GM19023 (cell line): ENCODE results near the gene EPB41L2.

ENCODE experiments used
- ATAC-seq: cut with Tn5 transposase; IDR thresholded peaks from one replicate; pipeline ENCODE4 v1.9.1; 2021; ENCODE audit warnings: mild to moderate bottlenecking, moderate library complexity; ENCODE audit not compliant: unreplicated experiment

The EPB41L2 gene

DNA sequence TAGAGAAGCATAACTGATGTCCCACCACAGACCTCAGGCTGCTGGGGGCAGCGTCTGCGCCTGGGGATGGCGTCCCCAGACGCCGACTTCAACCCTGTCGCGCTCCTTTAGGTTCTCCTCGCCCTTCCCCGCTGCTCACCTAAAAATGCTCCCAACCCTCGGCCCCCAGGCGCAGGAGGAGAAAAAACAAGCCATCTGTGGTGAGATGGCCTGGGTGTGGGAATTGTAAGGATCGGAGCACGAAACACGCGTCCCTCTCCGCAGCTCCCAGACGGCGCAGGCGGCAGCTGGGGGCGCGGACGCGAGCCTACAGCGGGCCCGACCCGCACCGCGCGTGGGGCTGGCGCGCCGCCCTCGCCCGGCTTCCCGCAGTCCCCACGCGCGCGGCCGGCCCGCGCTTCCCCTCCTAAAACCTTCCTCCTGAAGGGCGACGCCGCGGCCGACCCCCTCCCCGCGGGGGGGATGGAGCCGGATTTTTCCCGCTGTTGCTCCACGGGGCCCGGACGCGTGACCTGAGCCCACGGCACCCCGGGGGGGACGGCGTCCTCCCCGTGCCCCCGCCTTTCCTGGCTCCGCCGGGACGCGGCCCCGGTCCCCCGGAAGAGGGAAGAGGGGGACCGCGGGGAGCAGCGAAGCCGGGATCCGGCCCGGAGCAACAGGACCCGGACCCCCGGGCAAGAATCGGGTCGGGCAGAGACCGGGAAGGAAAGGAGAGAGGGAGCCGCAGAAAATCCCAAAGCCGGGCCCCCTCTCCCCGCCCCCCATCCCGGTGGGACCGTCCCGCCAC is 611 bp downstream of the EPB41L2 start:
- peak; percentile 20 for ATAC-seq

DNA sequence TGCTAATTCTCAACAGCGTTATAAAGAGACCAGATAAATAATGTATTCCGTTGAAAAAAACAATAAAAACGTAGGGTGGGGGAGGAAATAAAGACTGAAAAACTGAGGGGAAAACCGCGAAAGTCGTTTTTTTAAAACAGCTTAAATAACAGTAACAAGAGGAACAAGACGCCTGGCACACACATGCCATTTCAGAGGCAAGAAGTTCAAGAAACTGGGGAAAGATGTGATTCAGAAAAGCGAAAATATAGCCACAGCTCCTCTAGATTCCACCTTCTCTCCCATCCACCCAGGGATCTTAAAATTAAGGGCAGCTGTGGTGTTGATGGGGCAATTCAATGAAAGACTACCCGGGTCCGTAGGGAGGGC is 1.3 kb downstream of the EPB41L2 start:
- ATAC-seq, result no peak

DNA sequence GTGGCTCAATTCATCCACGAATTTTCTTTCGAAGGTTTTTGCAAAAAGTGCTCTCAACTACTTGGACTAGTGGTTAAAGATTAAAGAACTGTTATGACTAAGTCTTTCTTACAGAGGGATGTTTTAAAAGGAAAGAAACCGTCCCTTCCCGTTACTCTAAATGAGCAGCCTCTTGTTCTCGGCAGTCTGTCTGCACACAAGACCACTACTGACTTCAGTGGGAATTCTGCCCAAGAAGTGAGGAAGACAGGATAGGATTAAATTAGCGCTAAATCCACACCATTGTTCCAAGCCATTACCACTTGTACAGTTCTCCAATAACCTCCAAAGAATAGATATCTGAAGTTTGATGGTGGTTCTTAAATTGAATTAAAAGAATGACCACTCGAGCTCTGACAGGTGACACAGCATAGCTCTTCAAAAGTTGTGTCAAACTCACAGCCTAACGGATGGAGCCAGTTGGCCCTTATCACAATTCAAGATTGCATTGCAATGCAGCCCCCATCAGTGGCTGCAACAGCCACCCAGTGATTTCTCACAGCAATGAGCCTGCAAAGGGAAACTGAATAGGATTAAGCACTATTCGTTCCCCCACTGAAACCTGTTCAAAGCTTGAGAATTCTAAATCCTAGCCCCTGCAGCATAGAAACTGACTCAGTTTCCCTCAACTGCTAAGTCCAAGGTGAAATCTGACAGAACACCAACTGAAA is 1.8 kb downstream of the EPB41L2 start:
- ATAC-seq, result no peak

DNA sequence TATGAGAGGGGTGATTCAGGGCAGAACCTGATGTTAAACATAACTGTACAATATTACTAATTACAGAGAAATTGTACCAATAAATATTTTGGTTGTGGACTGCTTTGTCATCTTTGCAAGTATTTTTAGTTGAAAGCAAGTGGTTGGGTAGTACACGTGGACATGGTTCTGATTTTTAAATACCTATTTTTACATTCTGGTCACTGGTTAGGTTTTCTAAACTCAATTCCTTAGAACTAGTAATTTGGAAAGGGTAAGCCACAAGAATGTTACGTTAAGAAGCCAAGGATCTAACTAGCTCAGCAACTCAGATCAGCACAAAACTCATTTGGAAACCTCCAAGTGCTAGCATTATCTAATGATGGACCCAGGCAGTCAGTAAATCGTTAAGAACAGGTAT is 2.7 kb downstream of the EPB41L2 start:
- ATAC-seq, result no peak

DNA sequence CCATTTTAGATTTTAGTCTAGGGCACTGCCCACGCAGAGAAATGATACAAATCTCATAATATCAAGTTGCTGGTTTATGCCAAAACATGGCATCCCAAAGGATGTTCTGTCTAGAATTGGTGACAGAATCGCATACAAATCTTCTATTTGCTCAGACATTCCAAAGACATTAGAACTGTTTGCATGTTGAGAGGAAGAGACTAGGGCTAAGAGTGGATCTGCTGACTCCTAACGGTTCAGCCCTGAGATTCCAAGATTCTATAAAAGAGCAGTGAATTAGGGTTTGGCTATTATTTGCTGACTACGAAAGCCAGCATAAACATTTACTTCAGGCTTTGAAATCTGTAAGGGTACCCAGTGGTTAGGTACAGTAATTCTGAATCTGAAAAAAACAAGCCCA is 3.6 kb downstream of the EPB41L2 start:
- ATAC-seq, result no peak

DNA sequence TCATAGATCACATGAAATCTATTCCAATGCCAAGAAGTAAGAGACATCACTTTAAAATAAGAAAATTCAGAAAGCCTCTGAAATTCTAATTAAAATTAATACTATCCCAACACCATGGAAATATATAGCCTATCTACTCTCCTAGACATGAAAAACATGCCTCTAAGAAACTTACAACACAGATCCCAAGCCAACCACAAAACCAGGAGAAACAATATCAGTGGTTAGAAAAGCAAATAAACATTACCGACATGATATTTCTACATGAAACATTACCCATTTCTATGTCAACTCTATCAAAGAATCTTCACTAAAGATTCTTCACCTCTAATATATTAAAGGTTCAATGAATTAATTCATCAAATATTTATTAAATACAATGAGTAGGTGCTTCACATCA is 4.8 kb downstream of the EPB41L2 start:
- ATAC-seq, result no peak

DNA sequence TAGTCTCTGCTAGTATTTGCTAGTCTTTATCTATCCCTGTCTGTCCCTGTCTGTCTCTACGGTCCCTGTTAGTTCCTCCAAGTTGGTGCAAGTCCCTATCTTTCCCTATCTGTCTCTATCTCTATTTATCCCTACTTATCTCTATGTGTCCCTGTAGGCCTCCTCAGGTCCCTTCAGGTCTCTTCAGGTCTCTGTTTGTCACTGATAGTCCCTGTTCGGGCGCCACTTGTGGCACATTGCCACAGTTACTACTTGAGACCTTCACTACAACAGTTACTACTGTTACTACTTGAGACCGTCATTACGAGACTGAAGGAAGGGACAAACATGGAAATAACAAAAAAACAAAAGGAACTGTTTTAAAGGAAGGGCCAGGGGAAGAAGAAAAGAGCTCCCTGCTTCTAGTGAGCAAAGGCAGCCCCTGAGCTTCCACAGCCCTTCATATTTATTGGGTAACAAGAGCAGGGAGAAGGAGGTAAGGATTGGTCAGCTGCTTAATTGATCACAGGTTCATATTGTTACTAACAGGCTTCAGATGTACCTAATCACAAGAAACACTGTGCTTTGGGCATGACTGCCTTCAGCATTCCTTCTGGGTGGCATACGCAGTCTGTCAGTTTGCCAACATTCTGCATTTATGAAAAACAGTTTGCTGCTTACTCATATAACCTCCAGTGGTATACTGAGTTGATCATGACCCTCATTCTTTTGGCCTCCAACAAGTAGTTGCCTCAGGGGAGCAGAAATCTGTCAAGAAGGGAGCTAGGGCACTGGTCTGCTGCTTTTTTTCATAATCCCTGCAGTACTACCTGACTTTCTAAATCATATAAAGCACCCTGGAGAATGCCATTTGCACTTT is 8.4 kb downstream of the EPB41L2 start:
- no peak for ATAC-seq

DNA sequence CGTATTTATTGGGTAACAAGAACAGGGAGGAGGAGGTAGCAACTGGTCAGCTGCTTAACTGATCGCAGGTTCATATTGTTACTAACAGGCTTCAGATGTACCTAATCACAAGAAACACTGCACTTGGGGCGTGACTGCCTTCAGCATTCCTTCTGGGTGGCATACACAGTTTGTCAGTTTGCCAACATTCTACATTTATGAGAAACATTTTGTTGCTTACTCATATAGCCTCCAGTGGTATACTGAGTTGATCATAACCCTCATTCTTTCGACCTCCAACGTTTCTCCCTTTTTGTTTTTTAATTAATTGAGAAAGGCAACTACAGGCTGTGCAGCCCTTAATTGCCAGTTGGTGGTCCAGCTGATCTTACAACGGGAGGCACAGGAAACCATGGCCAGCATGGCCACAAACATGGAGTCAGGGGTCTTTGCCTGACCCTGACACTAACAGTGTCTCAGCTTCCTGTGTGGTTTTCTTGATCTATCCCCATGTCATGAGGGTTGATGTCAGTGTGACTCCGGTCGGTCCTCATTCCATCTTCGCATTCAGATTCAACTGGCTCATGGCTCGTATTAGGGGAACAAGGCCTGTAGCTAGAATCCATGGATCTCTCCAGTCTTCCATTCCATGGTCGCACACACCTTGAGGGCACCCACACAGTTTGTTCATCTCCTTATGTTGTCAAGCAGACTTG is 9.4 kb downstream of the EPB41L2 start:
- no peak for ATAC-seq

DNA sequence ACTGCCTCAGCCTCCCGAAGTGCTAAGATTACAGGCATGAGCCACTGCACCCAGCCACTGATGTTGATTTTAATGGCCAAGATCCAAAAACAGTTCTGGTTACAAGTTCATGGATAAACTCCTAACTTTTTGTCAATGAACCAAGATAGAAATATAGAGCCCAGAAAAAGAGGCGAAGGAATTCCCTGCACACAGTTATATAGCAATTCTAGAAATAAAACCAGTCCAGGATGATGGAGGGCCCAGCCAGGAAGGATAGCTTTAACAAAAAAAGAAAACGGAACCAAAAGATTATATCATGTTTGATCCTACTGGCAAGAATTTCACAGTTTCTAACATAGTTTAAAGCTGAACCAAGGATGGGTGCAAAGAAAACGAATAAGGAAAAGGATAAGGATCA is 10.9 kb downstream of the EPB41L2 start:
- no peak for ATAC-seq

DNA sequence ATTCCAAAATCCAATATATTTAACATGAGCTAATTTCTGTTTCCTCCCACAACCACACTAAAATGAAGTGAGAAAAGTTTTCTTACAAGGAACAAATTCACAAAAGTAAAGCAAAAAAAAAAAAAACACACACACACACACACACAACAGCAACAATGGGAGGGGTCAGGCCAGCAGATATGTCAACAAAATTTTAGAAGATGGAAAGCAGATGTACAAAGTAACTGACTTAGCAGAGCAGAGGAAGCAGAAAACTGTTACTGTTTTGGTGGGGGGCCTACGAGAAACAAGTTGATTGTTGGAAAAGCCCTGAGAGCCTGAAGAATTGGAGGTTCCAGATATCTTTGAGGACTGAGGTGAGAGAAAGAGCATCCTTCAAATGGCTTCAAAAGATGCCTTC is 11.7 kb downstream of the EPB41L2 start:
- no peak for ATAC-seq

DNA sequence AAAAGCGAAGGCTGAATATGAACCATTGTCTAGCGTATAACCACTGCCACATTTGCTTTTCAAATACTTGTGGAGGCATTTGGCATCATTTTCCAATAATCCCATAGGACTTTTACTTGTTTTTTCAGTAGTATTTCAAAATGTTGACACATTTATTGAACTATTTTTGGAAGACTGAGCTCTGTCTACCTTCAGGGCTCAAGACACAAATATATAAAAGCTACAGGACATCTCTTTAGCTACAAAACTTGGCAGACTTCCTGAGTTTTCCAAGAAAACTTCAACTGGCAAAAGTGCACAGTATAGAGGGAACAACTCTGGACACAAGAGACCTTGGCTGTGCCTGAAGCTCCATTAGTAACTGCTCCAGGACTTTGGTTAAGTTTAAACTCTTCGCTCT is 13.4 kb downstream of the EPB41L2 start:
- ATAC-seq, result no peak

DNA sequence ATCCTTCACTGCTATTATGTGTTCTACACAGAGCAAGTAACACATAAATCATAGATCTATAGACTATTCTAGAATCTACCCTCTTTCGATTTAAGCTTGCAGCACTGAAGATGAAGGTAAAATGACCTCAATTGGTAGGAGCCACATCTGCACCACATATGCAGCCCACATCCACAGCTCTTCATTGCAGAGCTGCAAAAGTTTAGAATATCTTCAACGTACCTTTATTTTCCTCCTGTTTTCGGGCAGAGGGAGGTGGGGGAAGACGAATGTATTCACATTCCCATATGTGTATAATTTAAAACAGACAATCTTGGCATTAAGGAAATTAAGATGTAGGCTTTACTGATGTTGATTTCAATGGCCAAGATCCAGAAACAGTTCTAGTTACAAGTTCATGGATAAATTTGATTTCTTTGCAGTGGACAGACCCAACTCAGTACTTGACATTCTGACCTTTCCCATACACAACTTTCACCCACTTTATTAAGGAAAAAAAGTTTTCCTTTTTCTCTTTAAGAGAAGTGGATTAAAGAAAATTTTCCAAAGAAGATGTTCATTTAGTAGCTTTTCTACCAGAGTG is 14.0 kb downstream of the EPB41L2 start:
- ATAC-seq, result no peak

DNA sequence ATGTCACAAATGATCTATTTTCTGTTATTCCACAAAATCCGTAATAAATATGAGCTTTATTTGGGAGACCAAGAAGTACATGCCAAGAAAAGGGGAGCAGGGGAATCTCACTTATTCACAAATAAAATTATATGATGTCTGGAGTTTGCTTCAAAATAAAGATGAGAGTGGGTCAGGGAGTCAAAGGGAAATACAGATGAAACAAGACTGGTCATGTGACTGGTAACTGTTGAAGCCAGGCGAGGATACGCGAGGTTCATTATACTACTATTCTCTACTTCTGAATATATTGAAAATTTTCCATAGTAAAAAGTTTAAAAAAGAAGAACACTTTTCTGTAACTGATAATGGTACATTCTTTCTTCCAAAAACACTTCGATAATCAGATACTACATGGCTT is 14.6 kb downstream of the EPB41L2 start:
- no peak for ATAC-seq

DNA sequence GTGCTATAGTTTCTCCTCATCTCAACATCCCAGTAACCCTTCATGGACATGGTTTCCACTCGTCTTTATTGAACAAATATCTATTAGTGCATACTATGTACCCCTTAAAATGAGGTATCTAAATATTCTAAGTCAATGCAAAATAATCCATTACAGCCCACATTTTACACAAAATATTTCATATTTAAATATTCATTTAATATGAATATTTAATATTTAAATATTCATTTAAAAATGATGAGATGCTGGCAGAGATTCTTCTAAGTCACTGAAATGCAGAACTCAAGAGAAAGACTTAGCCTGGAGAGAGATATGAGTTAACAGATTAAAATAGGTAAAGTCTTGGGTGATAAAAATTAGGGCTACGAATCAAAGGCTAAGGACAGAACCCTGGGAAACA is 17.9 kb downstream of the EPB41L2 start:
- ATAC-seq, result no peak

DNA sequence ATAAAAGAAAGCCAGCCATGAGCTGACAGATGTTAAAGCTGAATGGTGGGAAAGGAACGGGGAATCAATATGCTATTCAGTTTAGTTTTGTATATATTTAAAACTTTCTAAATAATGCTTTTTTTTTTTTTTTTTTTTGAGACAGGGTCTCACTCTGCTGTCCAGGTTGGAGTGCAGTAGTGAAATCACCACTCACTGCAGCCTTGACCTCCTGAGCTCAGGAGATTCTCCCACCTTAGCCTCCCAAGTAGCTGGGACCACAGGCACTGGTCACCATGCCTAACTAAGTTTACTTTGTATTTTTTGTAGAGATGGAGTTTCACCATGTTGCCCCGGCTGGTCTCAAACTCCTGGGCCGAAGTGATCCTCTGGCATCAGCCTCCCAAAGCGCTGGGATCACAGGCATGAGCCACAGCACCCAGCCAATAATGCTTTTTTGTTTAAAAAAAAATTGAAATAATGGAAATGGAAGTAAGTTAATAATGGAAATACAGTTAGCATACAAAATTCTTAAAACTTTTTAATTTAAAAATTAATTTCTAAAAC is 19.1 kb downstream of the EPB41L2 start:
- no peak for ATAC-seq

DNA sequence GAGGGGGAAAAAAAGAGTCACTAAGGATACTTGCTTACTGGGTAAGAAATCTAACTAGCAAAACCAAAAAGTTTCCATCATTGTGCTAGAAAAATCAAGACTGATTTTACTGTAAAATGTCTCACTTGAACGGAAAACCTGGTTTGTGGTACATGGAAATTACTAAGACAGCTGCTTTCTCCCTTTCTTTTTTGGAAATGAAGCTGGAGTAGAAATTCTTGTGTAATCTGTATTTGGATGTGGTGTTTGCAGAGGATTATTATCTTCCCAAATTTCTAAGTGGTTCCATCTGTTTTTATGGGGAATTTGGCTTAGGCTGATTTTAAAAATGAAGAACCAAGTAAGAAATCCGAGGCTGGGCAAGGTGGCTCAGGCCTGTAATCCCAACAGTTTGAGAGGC is 20.4 kb downstream of the EPB41L2 start:
- ATAC-seq, result no peak

DNA sequence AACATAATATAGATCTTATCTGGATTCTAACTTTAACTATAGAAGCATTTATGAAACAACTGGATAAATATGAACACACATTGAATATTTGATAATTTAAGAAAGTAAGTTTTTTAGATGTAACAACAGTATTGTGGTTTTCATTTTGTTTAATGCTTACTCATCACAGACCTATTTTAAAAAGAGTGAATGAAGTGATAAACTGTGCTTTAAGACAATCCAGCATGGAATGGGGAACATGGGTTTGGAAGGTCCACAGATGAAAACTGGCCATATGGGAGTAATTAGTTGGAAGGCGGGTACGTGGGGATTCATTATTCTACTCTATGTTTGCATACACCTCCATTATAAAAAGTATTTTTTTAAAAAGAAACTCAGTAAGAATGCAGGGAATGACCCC is 21.2 kb downstream of the EPB41L2 start:
- no peak for ATAC-seq

DNA sequence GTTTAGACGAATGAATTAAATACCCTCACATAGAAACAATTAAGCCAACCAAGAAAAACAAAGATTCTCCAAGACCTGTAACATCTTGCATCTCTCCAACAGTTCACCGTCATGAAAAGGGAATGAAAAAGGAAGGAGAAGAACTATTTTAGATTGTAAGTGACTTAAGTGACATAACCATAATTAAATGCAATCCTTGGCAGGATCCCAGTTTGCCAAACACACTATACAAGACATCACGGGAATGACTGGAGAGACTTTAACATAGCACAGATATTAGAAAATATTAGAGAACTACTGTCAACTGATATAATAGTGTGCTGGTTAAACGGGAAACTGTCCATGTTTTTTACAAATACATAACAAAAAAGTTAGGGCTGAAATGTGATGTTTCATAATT is 22.2 kb downstream of the EPB41L2 start:
- ATAC-seq, result no peak

DNA sequence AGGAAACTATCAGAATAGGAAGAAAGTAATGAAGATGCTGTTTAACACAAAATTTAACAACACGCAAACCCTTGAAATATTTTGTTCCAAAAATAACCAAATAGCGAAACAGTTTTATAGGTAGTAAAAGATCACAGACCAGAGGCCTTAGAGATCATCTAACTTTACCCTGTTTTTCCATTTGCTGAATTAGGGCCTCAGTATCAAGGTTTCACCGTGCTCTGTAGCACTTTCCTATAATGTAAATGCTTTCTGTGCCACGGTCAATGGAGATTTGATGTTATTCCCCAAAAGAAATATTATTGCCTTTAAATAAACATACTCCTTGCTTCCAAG is 23.7 kb downstream of the EPB41L2 start:
- ATAC-seq, result no peak

DNA sequence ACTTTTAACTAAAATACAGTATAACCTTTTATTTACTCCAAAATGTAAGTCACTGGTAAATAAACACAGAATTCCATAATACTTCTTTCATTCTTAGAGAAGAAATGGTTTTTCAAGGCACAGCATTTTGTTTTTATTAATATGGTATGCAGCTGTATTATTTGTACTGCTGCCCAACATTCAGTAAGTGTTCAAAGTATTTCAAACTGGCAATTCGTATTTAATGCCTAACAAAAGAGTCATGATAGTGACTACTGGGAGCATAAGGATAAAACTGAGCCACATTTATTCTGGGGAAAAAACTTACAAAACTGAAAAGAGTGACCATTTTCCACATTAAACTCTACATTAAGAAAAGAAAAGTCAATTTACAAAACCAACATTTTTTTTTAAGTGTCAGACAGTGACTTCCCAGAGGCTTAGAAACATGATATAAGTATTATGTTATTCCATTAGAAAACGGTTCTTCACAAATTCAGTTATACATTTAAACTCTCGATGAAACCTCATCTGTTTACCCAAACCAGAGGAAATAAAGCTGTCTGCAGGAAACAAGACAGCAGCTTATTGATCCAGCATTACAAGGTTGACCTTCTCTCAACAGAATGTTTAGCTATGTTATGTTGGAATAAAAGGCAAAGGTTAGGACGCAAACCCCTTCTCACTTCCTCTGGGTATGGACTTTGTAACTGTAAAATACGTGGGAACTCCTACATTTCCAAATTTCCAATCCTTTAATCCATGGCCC is 24.3 kb downstream of the EPB41L2 start:
- ATAC-seq, result no peak
